Tongue (tissue), 2 donors: ENCODE measurements around the gene PHC3. TPM values are rescaled to one million over a fixed set of nuclear protein-coding genes. Genes with fewer than 3 reads are reported as not detected.

Experiments
- DNase-seq: peaks from one replicate; pipeline ENCODE4 v3.0.0-alpha.2; 2015
- total RNA-seq: library from RNA; depleted of rRNA; stranded (reverse); fragments of >200 nt; gene quantifications from one replicate; pipeline ENCODE4 v1.2.3, GENCODE V29; 2014

The PHC3 gene
- total RNA-seq, 1 donor from 2014 or later = 54.3 TPM

DNA sequence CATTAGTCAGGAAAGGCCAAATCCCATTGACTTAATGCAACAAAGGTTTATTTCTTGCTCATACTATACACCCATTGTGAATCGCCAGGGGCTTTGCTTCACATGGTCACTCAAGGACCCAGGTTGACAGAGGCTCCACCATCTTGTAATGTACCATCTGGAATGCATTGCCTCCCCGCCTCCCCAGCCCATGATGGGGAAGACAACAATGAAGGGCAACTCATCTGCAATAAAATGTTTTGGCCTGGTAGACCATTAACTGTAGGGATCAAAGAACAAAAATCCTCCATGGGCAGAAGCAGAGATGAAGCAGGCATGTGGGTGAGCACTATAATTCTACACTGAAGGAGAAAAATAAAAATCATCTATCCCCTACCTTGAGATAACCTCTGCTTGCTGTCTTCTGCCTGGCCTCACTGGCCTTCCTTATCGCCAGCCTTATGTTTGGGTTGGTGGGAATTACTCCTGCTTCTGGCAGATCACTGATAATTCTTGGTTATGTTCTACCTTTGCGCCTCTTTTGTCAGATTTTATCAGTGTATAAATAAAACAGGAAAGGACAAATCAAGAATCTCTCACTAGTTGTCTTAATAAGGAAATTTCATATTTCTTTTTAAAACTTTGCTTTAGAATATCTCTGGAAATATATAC, 106.0 kb downstream of the PHC3 start:
- DNase-seq = no peak

DNA sequence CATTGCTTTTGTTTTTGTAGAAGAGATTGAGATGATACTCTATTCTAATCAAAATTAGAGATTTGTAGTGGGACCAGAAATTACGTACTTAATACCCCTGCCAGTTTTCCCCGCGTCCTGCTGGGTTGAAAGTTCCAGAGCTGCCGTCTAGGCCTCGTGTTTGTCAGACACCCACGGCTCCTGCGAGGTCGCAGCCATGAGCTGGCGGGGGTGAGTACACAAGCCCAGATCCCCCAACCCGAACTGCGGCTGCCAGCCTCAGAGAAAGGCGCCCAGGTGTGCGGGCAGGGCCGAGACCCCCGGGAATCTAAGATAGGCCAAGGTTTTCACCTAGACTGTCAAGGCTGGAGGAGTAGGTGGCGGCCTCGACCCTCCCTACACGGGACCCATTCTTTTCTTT, 117.4 kb downstream of the PHC3 start:
- no peak for DNase-seq

DNA sequence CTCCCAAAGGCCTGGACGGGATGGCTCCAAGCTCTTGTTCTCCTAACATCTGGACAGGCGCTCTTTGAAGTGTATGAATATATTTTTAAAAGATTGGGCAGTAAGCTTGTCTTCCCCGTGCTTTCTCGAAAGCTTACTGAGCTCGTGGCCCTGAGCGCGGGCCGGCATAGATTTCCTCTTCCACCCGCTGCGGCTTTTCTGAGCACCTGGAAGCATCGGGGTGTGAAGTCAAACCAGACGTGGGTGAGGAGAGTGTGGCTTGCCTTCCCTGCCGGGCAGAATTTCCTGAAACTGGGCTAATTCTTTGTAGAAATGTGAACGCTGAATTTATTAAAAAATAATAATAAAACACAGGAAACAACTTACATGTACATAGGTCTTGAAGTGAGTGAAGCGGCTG, 117.8 kb downstream of the PHC3 start:
- DNase-seq = no peak

DNA sequence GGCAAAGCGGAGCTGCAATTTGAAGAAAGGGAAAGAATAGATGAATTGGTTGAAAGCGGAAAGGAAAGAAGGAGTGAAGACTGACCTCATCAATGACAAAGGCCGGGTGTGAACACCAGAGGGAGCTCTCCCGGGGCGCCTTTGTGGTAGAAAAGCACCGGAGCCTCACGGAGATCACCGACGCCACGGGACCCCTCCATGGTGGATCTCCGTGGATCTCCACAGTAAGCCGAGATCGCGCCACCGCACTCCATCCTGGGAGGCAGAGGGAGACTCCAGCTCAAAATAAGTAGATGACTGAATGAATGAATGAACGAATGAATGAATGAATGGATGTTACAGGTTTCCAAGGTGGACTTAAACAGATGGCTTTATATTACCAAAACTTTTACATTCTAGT, 118.8 kb downstream of the PHC3 start:
- no peak for DNase-seq

DNA sequence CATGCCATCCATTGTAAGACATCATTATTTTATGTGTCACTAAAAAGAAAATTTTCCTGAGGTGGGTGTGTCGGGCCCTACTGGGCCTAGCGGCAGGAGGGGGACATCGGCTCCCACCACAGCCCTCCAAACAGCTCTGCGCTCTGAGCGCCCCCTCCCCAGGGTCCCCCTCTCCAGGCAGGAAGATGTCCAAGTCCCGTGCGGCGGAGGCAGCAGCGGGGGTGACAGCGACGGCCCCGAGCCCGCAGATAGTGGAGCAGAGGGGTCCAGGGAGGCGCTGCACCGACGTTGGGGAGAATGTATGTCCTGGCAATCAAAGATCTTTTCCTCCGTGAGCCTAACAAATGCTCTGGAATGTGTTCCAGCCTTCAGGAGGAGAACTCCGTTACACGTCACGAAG, 119.5 kb downstream of the PHC3 start:
- no peak for DNase-seq

DNA sequence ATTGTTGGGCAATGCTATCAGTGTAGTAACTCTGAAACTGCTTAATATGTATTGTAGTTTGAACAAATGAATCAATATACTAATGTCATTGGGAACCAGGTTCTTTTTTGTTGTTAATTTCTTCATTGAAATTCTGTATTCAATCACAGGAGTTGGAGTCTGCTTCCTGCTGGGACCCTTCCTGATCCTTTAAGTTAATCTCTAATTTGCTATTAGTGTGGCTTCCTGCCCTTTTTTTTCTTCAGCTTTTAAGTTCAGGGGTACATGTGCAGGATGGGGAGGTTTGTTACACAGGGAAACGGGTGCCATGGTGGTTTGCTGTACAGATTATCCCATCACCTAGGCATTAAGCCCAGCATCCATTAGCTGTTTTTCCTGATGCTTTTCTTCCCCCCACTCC, 122.1 kb downstream of the PHC3 start:
- no peak for DNase-seq

DNA sequence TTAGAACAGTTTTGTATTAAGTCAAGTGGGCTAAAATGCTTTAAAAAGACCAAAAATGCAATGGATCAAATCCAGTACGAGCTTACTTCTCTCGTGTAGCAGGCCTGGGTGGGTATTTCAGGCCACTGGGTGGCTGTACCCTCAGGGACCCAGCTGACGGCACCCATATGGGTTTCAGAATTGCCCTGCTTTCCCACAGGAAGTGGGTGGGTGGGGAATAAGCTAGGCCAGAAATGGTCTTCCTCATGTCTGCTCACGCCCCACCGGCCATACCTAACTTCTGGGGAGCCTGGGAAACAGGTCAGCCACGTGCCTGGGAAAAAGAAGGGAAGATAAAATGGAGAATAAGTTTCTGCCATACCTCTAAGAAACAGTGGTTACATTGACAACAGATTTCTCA, 123.4 kb downstream of the PHC3 start:
- DNase-seq = no peak

DNA sequence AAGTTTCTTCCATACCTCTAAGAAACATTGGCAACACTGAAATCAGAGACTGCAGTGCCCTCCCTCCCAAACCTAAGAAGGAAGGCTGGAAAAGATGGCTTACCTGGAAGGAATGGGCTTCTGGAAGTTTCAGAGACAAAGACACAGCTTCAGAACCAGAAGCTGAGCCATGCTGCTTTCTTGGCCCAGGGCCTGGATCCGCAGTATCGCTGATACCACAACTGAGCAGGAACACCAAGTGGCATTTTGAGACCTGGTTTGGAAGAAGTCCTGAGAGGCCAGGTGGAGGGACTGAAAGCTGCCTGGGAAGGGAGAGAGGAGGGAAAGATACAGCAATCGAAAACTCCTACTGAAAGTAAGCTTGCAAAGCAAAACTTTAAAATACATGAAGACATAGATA, 124.0 kb downstream of the PHC3 start:
- no peak for DNase-seq

DNA sequence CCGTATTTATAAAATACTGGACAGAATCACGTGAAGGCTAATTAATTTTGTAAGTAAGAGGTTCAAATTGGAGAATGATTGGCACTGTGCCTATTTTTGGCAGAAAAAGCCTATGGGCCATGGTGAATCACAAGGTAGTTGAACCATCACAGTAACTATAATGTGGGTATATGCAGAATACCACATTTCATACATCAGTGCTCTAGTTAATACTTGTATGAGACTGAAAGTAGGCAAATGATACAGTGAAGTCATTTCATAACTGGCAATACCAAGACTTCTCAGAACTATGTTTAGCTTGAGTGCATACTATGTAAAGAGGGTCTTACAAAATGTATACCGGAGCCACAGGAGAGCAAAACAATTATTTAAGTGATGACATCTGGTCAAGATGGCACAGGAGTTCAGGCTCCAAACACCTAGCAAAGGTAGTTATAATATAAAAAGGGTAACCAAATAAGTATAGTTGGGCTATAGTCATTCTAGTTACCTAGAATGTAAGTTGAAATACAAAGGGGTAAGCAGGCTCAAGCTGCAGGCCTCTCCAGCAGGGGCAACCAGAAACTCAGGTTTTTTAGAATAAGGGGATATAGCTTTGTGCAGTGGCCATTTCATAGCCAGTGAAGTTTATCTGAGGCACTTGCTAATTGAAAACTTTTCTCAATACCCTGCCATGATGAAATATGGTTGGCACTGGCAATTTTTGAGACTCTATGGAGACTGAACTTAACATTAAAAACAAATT, 124.7 kb downstream of the PHC3 start:
- DNase-seq = no peak

DNA sequence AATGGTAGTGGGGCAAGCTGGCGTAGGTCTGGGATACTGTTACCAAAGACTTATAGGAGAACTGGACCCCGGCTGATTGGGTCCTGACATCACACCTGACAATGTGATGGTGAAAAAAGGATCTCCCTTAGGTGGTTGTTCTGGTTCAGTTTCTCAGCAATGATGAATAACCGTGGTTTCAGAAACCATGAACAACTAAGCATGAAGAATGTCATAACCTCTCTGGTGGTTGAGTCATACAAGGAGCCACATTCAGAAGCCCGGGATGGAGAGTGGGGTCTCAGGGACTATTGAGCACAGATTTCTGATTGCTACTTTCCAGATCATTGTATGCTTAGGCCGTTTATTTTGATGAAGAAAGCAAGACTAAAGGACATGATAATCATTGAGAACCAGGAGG, 126.3 kb downstream of the PHC3 start:
- DNase-seq = no peak

DNA sequence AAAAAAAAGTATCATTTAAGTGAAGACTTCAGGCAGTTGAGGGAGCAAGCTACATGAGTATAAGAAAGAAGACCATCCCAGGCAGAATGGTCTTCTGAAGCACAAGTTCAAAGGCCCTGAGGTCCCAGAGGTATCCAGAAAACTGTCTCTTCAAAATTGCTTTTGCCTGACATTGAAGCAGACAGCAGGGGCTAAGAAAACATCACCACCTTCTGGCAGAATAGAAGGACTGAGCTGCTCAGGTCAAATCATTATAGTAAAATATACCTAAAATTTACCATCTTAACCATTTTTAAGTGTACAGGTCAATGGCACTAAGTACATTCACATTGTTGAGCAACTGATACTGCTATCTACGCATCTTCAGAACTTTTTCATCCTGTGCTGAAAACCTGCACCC, 127.3 kb downstream of the PHC3 start:
- DNase-seq = no peak

DNA sequence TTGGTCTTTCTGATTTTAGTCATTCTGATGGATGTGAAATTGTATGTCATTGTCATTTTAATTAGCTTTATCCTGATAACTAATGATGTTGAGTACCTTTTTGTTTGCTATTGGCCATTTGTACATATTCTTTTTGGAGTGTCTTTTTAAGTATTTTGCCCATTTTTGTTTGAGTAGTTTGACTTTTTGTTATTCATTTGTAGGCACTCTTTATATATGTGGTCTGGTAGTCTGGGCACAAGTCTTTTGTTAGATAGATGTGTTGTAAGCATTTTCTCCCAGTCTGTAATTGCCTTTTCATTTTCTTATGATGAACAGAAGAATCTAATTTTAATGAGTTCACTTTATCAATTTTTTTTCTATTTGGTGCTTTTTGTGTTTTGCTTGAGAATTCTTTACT, 129.1 kb downstream of the PHC3 start:
- no peak for DNase-seq

DNA sequence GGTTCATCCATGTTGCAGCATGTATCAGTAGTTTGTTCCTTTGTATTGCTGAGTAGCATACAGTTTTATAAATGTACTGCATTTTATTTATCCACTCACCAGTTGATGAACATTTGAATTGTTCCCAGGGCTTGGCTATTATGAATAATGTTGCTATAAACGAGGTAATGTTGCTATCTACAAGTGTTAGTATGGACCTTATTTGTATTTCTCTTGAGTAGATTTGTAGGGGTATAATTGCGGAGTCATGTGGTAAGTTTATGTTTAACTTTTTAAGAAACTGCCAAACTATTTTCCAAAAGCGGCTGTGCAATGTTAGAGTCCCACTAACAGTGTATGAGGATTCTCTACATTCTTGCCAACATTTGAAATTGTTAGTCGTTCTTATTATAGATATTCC, 130.8 kb downstream of the PHC3 start:
- no peak for DNase-seq

DNA sequence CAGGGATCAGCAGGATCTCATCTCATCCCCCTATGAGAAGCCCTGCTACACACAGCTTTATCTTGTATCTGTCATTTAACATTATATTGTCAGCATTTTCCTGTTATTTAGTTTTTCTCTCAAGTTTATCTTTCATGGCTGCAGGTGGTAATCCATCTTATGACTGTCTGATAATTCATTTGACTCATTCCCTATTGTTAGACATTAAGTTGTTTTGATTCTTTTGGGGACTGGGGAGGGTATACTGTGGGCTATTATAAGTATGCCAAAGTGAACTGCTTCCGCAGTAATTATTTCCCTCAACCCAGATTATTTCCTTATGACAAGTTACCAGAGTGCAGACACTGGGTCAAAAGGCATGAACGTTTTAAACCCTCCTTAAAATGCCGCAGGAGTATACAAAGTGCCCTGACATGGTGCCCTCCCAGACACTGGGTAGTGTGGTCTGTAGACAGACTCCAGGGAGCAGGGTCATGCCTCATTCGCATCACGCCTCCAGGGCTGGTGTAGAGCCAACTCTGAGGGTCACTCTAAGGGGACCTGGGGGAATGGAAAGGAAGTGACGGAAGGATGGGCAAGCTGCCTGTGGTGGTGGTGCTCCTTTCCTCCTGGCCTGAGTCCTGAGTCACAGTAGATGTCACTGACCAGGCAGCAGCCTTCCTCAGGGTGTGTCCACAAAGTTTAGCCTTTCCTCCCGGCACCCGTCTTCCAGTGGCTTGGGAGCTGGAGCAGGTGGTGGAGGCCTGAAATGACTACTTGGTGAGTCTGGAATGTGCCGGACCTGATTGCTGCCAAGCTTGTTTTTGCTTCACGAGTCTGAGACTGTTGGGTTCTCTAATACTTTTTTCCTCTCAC, 132.2 kb downstream of the PHC3 start:
- peak; percentile 5 for DNase-seq

DNA sequence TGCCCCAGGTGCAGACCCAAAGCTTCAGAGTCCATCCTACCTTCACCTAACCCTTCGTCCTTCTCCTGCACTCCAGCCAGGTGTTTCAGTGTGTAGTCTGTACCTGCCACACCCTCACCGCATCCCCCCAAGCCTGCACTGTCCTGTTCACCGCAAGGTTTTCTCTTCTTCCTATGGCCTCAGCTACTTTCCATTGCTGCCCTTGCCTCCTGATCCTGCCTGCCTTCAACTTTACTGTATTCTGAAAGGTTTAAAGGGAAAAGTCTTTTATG, 134.5 kb downstream of the PHC3 start:
- no peak for DNase-seq

DNA sequence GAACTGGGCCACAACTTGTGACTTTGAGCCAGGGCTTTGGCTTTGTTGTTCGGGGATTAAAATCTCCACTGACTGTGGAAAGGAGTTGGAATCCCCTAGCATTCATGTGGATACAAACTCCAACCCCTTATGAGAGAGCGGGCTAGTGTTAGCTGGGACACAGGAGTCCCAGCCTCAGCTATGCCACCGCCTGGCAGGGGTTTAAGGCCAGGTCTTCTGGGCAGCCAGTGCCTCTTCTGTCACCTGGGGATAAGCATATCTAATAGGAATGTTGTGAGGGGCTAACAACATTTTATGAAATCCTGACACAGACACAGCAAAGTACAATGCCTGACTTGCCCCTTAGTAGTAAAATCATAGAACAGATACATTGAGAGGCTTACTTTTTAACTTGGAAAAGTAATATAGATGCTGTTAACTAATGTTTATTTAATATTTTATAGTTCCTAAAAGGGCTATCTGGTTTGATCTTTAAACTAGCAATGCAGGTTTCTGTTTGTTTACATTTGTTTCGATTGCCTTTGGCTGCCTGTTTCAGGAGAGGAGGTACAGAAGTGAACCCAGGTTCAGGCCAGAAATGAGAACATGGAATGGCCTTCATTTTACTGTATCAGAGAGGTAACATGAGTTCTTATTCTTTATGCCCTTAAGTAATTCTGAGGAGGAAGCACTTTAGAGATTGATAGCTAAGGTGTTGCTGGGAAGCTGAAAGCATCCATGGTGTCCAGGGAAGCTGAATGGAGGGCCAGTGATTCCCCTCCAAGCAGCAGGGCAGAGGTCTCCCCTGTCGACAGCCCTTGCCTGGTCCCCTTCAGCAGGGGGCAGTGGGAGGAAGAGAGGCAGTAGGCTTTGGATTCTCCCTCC, 135.0 kb downstream of the PHC3 start:
- DNase-seq = no peak

DNA sequence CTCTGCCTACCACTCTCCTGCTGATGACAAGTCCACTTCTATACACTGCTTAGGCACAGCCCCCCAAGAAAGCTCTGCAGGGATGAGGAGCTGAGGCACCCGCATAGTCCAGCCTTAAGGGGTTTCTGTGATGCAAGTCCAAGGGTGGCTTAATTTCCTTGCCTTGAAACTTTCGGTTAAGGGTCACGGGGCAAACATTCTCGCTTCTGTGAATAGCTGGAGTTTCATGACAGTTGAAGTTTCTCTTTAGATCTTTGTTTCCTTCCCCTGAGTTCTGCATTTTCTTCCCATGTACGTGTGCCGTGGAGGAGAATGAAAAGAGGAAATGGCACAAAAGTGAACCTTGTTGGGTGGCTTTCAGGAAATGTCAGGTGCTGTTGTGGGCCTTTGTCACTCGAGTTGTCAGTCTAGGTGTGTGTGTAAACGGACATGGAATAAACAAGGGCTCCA, 136.7 kb downstream of the PHC3 start:
- peak; percentile 12 for DNase-seq

DNA sequence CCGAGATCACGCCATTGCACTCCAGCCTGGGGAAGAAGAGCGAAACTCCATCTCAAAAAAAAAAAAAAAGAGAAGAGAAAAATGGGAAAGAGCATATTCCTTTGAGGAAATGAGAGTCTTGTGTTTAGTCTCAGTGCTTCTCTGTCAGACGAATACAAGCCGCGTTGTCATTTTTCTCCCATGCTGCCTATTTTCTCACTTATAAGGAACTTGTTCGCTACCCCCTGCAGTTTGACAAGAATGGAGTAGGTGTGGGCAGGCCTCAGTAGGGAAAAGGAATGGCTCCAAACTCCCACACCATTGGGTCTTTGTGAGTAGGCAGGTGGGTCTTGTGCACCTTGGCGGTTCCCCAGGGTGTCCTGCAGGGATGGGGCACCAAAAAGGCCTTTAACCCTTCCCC, 137.3 kb downstream of the PHC3 start:
- DNase-seq = no peak

DNA sequence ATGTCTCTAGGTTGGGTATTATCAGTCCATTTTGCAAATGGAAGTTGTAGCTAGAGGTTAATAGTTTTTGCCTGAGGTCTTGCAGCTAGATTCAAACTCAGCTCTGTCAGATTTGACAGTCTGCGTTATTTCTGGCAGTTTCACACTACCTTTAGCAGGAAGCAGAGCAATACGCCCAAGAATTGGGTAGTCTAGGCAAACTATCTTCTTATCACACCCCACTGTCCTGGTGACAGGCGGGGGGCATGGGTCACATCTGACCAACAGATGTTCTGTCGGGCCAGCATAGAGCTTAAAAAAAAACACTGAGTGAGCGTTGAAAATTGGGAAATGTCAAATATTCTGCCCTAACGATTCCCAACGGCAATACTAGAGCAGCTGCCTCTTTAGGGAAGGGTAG, 138.0 kb downstream of the PHC3 start:
- DNase-seq = no peak

DNA sequence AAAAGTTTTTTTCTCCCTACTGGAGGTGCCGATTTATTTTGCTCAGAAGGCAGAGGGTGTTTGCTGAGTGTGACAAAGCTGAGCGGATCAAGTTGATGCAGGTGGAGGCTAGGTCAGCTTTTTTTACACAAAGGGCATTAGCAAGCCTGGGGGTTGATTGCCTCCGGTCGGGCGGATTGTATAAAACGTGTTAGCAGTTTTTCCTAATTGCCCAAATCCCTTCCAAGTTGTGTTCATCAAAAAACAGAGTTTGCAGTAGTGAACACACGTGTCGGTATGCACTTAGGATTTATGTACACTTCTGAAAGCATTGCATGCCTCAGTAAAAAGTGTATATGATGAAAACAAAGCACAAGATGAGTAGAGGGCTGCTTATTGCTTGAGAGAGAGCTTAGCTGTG, 141.1 kb downstream of the PHC3 start:
- no peak for DNase-seq

DNA sequence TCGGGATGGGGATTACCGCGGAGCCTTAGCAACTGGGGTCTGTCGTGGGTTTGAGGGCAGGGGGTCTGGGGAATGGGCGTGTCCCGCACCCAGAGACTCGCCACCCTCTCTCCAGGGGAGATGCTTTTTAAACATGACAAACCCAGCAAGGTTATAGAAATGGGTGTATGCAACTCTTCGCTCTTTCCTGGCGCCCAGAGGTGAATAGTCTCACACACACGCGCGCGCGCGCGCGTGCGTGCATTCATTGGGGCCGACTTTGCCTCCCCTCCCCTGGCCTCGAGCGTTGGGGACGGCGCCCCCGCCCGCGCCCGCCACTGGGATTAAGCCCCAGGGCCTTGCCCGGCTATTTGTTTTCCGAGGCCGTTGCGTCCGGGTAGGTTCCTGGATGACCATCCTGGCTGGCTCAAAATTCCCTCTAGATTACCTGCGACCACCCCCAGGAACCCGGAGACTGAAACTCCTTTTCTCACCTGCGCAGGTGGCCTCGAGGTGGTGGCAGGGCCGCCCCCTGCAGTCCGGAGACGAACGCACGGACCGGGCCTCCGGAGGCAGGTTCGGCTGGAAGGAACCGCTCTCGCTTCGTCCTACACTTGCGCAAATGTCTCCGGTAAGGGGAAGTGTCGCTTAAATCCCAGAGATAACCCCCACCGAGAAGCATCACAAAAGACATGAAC, 143.0 kb downstream of the PHC3 start:
- DNase-seq = peak; percentile 15
